GM08714 (cell line): ENCODE results near the gene S100P.
"Not testable (repeated sequence)": the region's sequence is repeated elsewhere in the genome, so short reads cannot be mapped to it uniquely, and the experiment has no call there.

ENCODE experiments used
- H3K4me3 ChIP-seq: fragments of 200-500 bp; sonication (Bioruptor generic); 2 replicates; pipeline ENCODE4 v1.5.1; 2014; ENCODE audit warnings: mild to moderate bottlenecking, low read length, inconsistent platforms
- ZNF274 ChIP-seq: IDR thresholded peaks from 2 replicates; pipeline ENCODE4 v1.6.1; 2012; ENCODE audit warnings: mild to moderate bottlenecking, low read depth, low read length

The S100P gene

DNA sequence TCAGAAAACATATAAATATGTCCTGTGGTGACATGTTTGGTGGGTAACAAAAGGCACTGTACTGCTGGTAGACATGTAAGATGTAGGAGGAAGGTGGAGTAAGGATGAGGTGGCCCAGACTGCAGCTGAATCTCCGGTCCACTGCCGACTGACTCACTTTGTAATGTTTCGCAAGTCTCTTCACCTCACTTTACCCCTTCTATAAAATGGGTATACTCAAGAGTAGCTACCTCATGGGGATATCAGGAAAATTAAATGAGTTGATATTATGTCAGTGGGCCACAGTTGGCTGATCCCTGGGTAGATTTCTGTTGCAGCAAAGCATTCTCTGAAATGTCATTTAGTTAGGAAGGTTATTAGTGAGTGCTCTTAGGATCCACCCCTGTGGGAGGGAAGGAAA, 31.1 kb upstream of the S100P start:
- no peak overlapping the region for H3K4me3 ChIP-seq
- TF ChIP-seq ZNF274, result no peak

DNA sequence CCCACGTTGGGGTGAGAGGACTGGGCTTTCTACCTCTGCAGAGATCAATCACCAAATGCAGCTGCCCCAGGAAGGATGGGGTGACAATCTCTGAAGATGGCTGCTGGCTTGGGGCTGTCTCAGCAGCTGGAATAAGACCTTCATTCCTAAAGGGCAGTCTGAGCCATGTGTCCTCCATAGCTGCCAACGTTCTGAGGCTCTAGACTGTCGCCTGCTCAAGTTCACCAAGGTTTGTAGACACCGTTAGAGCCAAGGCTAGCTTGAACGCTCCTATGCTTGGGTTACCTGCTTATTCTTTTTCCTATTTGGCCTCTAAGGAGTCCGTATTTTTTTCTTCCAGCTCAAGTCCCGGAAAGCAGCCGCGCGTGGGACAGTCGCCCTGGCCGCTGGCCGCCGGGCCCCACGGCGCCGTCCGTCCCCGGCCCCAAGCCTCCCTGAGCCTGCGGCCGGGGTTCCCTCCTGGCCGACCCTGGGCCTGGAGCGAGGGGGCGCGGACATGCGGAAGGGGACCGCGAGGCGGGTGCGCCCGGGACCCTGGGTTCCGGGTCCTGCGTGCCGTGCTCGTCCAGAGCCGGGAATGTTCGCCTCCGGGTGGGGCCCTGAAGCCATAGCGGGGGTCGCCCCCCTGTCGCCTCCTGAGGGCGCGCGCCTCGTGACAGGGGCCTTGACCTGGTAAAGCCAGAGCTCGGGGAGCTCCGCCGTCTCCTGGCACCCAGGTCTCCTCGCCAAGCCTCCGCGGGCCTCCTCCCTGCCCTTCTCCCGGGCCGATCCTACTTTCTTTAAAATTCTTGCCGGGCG, 29.9 kb upstream of the S100P start:
- no peak overlapping the region; the same call in 1 of the 2 replicates for H3K4me3 ChIP-seq
- TF ChIP-seq ZNF274, result no peak

DNA sequence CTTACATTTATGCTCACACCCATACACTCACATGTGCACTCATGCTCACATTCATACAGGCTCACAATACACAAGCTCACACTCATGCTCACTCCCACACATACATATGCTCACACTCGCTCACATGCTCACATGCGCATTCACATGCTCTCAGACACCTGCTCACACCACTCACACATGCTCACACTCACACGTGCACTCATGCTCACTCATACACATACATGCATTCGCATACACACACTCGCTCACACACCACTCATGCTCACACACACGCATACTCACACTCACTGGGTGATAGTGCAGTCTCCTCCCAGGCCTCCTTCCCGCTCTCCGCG, 28.4 kb upstream of the S100P start:
- no peak overlapping the region for H3K4me3 ChIP-seq
- TF ChIP-seq ZNF274, result no peak

DNA sequence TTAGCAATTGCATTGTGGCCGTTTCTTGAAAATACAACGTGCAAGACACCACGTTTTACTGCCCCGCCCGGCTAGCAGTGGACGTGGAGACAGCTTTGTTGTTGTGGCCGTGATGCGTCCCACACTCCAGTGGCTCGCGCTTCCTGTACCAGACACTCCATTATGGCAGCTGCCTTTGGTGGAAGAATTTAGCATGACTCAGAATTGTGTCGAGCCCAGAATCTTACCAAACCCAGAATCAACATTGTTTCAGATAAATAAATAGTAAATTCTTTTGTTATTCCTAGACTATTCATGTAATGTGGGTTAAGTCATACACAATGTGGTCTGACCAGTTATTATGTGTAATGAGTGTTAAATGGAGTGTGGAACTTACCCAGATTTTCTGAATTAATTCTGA, 25.3 kb upstream of the S100P start:
- H3K4me3 ChIP-seq, result no peak overlapping the region
- TF ChIP-seq ZNF274, result no peak

DNA sequence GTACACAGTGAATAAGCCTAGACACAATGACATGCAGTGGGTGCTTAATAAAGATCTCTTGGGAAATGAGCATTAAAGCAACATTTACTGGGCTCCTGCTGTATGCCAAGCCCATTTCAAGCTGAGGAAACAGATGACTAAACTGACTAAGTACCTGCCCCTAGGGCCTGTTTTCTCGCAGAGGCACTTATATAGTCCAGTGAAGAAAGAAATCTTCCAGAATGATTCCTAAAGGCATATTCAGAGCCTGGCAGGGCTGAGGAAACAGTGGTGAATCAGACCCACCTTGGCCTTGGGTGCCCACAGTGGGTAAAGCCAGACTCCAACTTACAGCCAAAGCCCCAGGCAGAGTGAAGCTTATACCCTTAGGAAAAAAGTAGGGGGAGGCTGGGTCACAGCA, 22.0 kb upstream of the S100P start:
- TF ChIP-seq ZNF274, result no peak
- H3K4me3 ChIP-seq, result no peak overlapping the region

DNA sequence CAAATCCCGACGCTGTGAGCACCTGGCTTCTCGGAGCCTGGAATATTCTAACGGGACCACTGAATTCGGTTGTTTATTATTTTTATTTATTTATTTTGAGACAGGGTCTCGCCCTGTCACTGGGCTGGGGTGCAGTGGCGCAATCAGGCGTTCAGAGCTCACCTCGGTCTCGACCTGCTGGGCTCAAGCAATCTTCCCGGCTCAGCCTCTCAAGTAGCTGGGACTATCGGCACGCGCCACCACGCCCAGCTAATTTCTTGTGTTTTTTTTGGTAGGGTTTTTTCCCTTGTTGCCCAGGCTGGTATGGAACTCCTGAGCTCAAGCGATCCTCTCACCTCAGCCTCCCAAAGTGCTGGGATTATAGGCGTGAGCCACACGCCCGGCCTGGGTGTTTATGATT, 21.5 kb upstream of the S100P start:
- no peak overlapping the region for H3K4me3 ChIP-seq
- no peak for TF ChIP-seq ZNF274

DNA sequence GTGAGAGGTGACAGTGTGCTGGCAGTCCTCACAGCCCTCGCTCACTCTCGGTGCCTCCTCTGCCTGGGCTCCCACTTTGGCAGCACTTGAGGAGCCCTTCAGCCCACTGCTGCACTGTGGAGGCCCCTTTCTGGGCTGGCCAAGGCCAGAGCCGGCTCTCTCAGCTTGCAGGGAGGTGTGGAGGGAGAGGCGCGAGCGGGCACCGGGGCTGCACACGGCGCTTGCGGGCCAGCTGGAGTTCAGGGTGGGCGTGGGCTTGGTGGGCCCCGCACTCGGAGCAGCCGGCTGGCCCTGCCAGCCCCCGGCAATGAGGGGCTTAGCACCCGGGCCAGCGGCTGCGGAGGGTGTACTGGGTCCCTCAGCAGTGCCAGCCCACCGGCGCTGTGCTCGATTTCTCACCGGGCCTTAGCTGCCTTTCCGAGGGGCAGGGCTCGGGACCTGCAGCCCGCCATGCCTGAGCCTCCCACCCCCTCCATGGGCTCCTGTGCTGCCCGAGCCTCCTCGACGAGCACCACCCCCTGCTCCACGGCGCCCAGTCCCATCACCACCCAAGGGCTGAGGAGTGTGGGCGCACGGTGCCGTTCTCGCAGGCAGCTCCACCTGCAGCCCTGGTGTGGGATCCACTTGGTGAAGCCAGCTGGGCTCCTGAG, 21.0 kb upstream of the S100P start:
- H3K4me3 ChIP-seq, result not testable (repeated sequence)

DNA sequence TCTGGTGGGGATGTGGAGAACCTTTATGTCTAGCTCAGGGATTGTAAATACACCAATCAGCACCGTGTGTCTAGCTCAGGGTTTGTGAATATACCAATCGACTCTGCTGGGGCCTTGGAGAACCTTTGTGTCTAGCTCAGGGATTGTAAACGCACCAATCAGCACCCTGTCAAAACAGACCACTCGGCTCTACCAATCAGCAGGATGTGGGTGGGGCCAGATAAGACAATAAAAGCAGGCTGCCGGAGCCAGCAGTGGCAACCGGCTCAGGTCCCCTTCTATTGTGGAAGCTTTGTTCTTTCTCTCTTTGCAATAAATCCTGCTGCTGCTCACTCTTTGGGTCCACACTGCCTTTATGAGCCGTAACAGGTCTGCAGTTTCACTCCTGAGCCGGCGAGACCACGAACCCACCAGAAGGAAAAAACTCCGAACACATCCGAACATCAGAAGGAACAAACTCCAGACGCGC, 20.5 kb upstream of the S100P start:
- peak overlapping the region; percentile 91; the same call in 1 of the 2 replicates for H3K4me3 ChIP-seq

DNA sequence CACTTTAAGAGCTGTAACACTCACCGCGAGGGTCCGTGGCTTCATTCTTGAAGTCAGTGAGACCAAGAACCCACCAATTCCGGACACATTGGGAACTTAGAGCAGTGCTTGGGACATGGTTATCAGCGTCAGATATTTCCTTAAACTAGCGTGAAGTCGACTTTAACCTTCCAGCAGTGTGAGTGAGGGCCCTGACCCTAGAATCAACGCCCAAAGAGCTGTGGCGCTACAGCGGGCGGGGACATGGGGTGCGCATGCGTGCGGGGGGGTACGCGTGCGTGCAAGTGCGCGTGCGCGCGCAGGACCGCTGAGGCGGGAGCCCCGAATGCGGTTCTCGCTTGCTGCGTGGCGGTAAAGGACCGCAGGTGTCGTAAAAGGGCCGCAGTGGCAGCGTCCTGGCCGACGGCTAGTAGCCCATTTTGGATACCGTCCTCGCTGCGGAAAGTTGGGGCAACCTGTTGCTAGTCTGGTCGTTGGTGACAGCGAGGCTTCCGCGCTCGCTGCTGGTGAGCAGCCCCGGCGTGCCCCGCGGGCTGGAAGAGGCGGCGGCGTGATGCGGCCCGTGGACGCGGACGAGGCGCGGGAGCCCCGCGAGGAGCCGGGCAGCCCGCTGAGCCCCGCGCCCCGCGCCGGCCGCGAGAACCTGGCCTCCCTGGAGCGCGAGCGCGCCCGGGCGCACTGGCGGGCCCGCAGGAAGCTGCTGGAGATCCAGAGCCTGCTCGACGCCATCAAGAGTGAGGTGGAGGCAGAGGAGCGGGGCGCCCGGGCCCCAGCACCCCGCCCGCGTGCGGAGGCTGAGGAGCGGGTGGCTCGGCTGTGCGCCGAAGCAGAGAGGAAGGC, 19.8 kb upstream of the S100P start:
- TF ChIP-seq ZNF274, result no peak
- H3K4me3 ChIP-seq, result peak overlapping the region; percentile 91

DNA sequence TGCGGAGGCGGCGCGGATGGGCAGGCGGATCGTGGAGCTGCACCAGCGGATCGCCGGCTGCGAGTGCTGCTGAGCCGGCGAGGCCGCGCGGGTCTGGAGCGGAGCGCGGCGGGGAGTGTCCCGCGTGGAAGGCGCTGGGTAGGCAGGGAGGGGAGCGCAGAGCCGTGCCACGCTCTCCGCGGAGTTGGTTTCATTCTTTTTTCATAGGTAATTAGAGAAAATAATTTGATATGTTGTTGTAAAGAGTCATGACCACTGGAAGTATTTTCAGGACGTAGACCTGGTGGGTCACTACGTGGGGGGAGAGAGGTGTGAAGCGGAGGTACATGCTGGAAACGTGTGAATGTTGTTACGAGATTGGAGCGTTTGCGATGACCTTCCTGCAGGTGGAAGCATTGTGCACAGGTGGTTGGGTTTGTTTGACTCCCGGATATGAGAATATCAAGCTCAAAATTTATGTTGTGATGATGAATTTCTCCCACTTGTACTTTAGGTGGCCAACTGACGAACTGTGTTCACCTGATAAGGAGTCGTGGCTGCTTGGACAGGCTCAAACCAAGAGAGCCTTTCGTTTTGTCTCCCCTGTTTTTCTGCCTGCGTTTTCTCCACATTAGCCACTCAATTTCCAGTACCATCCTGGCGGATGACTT, 19.1 kb upstream of the S100P start:
- no peak for TF ChIP-seq ZNF274

DNA sequence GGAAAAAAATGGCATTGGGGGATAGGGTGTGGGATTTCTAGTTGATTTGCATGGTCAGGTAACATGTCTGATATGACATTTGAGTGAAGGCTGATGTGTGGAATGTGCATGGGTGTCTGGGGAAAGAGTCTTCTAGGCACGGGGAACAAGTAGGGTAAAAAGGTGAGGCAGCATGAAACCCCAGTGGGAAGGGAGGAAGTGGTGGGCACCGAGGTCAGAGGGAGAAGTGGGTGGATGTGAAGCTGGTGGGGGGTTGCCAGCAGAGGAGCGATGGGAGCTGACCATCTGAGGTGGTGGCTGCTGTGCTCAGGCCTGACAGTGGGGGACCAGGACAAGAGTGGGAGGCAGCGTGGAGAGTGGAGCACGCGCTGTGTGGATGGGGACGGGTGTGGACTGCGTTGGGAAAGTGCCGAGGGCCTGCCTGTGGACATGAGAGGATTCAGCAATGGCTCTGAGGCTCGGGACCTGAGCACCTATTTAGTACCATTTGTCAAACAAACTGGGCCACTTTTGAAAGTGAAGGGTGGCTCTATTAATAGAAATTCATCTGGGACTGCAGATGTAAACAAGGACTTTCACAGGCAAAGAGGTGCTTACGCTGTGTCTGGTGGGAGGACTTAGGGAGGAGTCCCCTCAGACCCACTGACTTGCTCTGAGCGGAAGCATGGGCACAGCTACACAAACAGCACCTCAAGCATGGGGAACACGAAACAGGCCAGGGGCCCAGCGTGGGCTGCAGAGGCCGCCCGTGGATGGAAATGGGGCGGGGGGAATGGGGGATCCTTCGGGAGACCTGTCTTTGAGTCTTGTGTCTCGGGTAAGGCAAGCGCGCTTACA, 16.7 kb upstream of the S100P start:
- TF ChIP-seq ZNF274, result no peak

More for the DNA sequence above, 19.1 kb upstream of the S100P start:
- peak overlapping the region; percentile 91 for H3K4me3 ChIP-seq

DNA sequence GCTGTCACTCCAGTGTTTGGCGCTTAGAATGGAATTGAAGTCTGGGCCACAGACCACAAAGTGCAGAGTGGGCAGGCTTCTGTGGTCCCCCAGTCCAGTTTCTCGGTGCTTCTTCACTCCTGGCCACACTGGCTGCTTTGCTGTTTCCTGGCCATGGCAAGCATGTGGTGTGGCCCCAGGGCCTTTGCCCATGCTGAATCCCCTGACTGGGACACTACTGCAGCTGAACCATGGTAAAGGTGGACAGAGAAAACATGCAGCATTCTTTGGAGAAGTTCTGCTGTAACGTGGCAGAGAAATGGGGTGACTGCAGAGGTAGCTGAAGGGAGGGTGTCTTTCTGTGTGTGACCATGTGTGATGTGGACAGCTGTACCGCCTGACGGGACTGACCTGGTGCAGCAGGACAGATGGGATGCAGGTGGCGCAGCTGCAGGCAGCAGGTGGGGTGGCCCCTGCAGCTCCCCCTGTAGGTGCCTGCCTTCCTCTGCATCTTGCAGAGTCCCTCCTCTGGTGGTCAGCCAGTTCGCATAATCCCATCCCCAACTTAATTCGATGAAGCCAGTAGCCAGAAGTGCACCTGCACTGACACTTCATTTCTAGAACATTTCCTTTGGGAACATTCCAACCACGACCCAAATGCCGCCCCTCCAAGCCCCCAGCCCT, 13.2 kb upstream of the S100P start:
- TF ChIP-seq ZNF274, result no peak
- H3K4me3 ChIP-seq, result no peak overlapping the region

More for the DNA sequence above, 16.7 kb upstream of the S100P start:
- no peak overlapping the region for H3K4me3 ChIP-seq

DNA sequence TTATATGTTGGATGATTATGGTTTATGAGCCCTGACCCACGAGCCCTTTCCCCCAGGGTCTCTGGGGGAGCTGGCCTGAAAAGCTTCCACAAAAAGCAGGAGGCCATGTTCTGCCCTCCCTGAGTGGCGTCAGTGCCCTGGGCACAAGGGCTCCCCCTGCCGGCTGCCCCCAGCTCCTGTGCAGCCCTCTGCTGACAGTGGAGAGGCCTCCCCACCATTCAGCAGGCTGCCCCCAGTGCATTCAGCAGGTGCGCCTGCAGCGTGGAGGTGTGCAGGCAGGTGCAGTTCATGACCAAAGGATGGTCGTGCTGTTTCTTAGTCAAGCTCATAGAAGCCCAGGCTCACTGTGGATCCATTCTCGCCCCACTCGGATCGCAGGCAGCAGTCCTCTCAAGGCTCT, 12.5 kb upstream of the S100P start:
- no peak for TF ChIP-seq ZNF274
- no peak overlapping the region for H3K4me3 ChIP-seq
